HL-60 (cell line): ENCODE data around the gene PNPLA4.

ENCODE experiments used
- DNase-seq, 2 experiments: peaks; one replicate each; pipeline ENCODE4 v3.0.0-alpha.2; 2010 to 2020; ENCODE audit warnings: low read depth in 1 of 2, low spot score in 1 of 2
- H3K27ac ChIP-seq: fragments of 250-450 bp; sonication (Bioruptor Pico); replicated peaks from 2 replicates; pipeline ENCODE4 v1.5.1; 2020; ENCODE audit warnings: mild to moderate bottlenecking, moderate library complexity
- H3K27me3 ChIP-seq: fragments of 250-450 bp; sonication (Bioruptor Pico); 2 replicates; pipeline ENCODE4 v1.5.1; 2021; ENCODE audit warnings: mild to moderate bottlenecking, moderate library complexity; ENCODE audit not compliant: insufficient read depth, poor library complexity, severe bottlenecking
- H3K4me3 ChIP-seq: replicated peaks from 2 replicates; pipeline ENCODE4 v1.5.1; 2011; ENCODE audit warnings: mild to moderate bottlenecking, control low read depth, low read length; ENCODE audit not compliant: insufficient read depth
- CTCF ChIP-seq: IDR thresholded peaks from one replicate; pipeline ENCODE4 v1.5.1; 2011; ENCODE audit warnings: low read length, control low read depth, inconsistent platforms; ENCODE audit not compliant: insufficient read depth
- GABPA ChIP-seq: IDR thresholded peaks from 2 replicates; pipeline ENCODE4 v1.6.1; 2012; ENCODE audit warnings: low read depth
- POLR2AphosphoS5 ChIP-seq: IDR thresholded peaks from 2 replicates; pipeline ENCODE4 v1.6.1; 2012; ENCODE audit warnings: low read depth
- REST ChIP-seq: IDR thresholded peaks from 2 replicates; pipeline ENCODE4 v1.6.1; 2012; ENCODE audit warnings: low read depth; ENCODE audit not compliant: insufficient replicate concordance
- SPI1 ChIP-seq: IDR thresholded peaks from 2 replicates; pipeline ENCODE4 v1.6.1; 2012; ENCODE audit warnings: low read depth, mild to moderate bottlenecking, borderline replicate concordance

Gene PNPLA4

GRCh38 chrX:7941390-7942042 lies 14.3 kb upstream of the PNPLA4 start:
- no peak for TF ChIP-seq SPI1
- TF ChIP-seq REST, result no peak
- no peak for TF ChIP-seq GABPA
- TF ChIP-seq CTCF, result no peak
- no peak for TF ChIP-seq POLR2AphosphoS5
- Histone ChIP-seq H3K27me3 (no peaks in the 10 kb centered on the region), H3K27ac (no peak overlapping the region), H3K4me3 (no peak overlapping the region)
- DNase-seq, result no peak

DNA sequence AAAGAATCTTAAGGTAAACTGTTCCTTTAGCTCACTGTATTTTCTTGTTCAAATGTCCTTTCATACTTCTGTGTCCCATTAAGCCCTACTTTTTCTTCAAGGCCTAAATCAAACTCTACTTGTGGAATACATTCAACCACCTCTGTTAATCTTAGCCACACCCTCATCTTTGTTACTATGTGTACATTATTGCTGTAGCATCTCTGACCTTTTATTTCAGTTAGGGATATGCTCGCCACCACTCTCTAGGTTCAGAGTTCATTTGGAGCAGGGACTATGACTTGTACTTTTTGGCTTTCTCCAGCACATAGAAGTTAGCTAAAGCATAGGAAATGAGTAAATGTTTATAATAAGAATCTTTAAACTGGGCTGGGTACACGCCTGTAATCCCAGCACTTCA lies 6.8 kb upstream of the PNPLA4 start:
- no peak overlapping the region for H3K27ac ChIP-seq
- TF ChIP-seq GABPA (no peak), REST (no peak), POLR2AphosphoS5 (no peak), CTCF (no peak), SPI1 (no peak)
- no peak for DNase-seq
- no peaks in the 10 kb centered on the region for H3K27me3 ChIP-seq
- no peak overlapping the region for H3K4me3 ChIP-seq

- DNase-seq, result no peak
- no peaks in the 10 kb centered on the region for H3K27me3 ChIP-seq
- H3K27ac ChIP-seq, result peak overlapping the region; percentile 86
- peak overlapping the region; percentile 53 for H3K4me3 ChIP-seq
- TF ChIP-seq SPI1 (peak; percentile 34; the same call in 1 of the 2 replicates), POLR2AphosphoS5 (no peak)
Observed at GRCh38 chrX:7926914-7927258, 327 bp downstream of the PNPLA4 start.

GRCh38 chrX:7926501-7926900 lies 712 bp downstream of the PNPLA4 start:
- Histone ChIP-seq H3K4me3 (peak overlapping the region; percentile 53), H3K27ac (peak overlapping the region; percentile 86), H3K27me3 (no peaks in the 10 kb centered on the region)
- no peak for TF ChIP-seq CTCF
- DNase-seq, result peak in 1 of 2 experiments; percentile 2
